Measurements from ENCODE around the gene PIEZO2.

GRCh38 chr18:10670856-10671255, 478.5 kb downstream of the PIEZO2 start:
- TF ChIP-seq CTCF (IDR thresholded peaks at IDR 0.05): no peak
- TF ChIP-seq ZFX (IDR thresholded peaks at IDR 0.05; ENCODE audit: borderline replicate concordance): no peak
